HG02884 (cell line): ENCODE measurements around the gene FLNB.
A peak's percentile ranks its signal among the peaks of the same experiment; 100 is the strongest.

ENCODE experiments used
- ATAC-seq: cut with Tn5 transposase; IDR thresholded peaks from one replicate; pipeline ENCODE4 v1.9.1; 2021; ENCODE audit warnings: mild to moderate bottlenecking, moderate library complexity; ENCODE audit not compliant: unreplicated experiment

FLNB gene

GRCh38 chr3:58028902-58029301 lies 20.7 kb downstream of the FLNB start:
- ATAC-seq = no peak

GRCh38 chr3:58029842-58030584 lies 21.8 kb downstream of the FLNB start:
- ATAC-seq = no peak

GRCh38 chr3:58032186-58032585 lies 24.0 kb downstream of the FLNB start:
- ATAC-seq = no peak

GRCh38 chr3:58034738-58035523 lies 26.7 kb downstream of the FLNB start:
- ATAC-seq = peak; percentile 98

- no peak for ATAC-seq
These were observed 27.5 kb downstream of the FLNB start for GRCh38 chr3:58035524-58036255.

GRCh38 chr3:58036293-58037032 lies 28.2 kb downstream of the FLNB start:
- ATAC-seq = no peak

GRCh38 chr3:58037141-58037910 lies 29.1 kb downstream of the FLNB start:
- ATAC-seq = no peak

- ATAC-seq = no peak
These were observed 30.6 kb downstream of the FLNB start for GRCh38 chr3:58038675-58039292.

GRCh38 chr3:58039601-58040000 lies 31.4 kb downstream of the FLNB start:
- ATAC-seq = no peak

- no peak for ATAC-seq
These were observed 33.1 kb downstream of the FLNB start for GRCh38 chr3:58041182-58041825.

- peak; percentile 84 for ATAC-seq
These were observed 33.7 kb downstream of the FLNB start for GRCh38 chr3:58041826-58042324.

GRCh38 chr3:58042947-58043707 lies 34.9 kb downstream of the FLNB start:
- ATAC-seq = no peak

GRCh38 chr3:58043933-58044332 lies 35.7 kb downstream of the FLNB start:
- no peak for ATAC-seq

GRCh38 chr3:58044691-58045483 lies 36.7 kb downstream of the FLNB start:
- ATAC-seq = no peak

GRCh38 chr3:58047826-58048225 lies 39.6 kb downstream of the FLNB start:
- no peak for ATAC-seq

- no peak for ATAC-seq
These were observed 40.1 kb downstream of the FLNB start for GRCh38 chr3:58048301-58048700.

GRCh38 chr3:58049143-58049785 lies 41.0 kb downstream of the FLNB start:
- ATAC-seq = no peak
